Measurements from ENCODE around the gene VIPR2.

DNA sequence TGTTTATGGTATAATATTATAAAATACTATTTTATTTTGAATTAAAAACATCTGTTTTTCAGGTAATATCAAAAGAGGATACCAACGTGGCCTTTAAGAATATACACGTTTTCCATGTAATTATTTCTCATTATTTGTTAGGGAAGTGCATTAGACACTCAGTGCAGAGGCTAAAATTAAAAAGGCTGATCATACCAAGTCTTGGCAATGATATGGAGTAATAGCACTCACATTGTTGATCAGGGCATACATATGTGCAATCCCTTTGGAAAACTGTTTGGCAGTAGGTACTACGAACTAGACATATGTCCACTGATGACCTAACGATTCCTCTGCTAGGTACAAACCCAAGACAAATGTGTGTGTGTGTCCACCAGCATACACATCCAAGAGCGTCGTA, 20.7 kb upstream of the VIPR2 start:
- TF ChIP-seq, protein P1, sequence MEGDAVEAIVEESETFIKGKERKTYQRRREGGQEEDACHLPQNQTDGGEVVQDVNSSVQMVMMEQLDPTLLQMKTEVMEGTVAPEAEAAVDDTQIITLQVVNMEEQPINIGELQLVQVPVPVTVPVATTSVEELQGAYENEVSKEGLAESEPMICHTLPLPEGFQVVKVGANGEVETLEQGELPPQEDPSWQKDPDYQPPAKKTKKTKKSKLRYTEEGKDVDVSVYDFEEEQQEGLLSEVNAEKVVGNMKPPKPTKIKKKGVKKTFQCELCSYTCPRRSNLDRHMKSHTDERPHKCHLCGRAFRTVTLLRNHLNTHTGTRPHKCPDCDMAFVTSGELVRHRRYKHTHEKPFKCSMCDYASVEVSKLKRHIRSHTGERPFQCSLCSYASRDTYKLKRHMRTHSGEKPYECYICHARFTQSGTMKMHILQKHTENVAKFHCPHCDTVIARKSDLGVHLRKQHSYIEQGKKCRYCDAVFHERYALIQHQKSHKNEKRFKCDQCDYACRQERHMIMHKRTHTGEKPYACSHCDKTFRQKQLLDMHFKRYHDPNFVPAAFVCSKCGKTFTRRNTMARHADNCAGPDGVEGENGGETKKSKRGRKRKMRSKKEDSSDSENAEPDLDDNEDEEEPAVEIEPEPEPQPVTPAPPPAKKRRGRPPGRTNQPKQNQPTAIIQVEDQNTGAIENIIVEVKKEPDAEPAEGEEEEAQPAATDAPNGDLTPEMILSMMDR (IDR thresholded peaks at IDR 0.05): no peak
- TF ChIP-seq POLR2A (IDR thresholded peaks at IDR 0.05): no peak
